Tibial nerve (tissue), 4 donors: ENCODE measurements around the gene LCNL1. TPM values are rescaled to one million over a fixed set of nuclear protein-coding genes. Genes with fewer than 3 reads are reported as not detected.

ENCODE experiments used
- DNase-seq, 2 donors: peaks; one replicate each; pipeline ENCODE4 v3.0.0-alpha.2; 2019; ENCODE audit warnings: low spot score in 2 of 2
- H3K27ac ChIP-seq, 4 donors: fragments of 200-600 bp; sonication (generic) in 3 of 4; one replicate each; pipeline ENCODE4 v1.5.1; 2017 to 2019; ENCODE audit warnings: mild to moderate bottlenecking in 1 of 4
- H3K27me3 ChIP-seq, 2 donors: fragments of 200-600 bp; sonication (generic) in 1 of 2; one replicate each; pipeline versions ENCODE4 v1.5.1 to v1.6.0; 2017 to 2019
- H3K36me3 ChIP-seq, 3 donors: fragments of 200-600 bp; sonication (generic); one replicate each; pipeline ENCODE4 v1.5.1; 2018 to 2019
- H3K4me1 ChIP-seq, 4 donors: fragments of 200-600 bp; sonication (generic) in 3 of 4; one replicate each; pipeline ENCODE4 v1.5.1; 2017 to 2019
- H3K4me3 ChIP-seq, 4 donors: fragments of 200-600 bp; sonication (generic) in 3 of 4; one replicate each; pipeline ENCODE4 v1.5.1; 2017 to 2019; ENCODE audit warnings: mild to moderate bottlenecking in 1 of 4, moderate library complexity in 1 of 4
- H3K9me3 ChIP-seq, 4 donors: fragments of 200-600 bp; sonication (generic) in 3 of 4; one replicate each; pipeline ENCODE4 v1.5.1; 2017 to 2019
- CTCF ChIP-seq, 5 experiments: fragments of 200-600 bp in 3 of 5; fragments of 450-650 bp in 2 of 5; sonication (generic) in 3 of 5; IDR thresholded peaks; one replicate each; pipeline ENCODE4 v1.5.1; 2016 to 2019; ENCODE audit warnings: antibody characterized with exemption in 5 of 5, mild to moderate bottlenecking in 3 of 5, moderate library complexity in 2 of 5
- EP300 ChIP-seq, 2 donors: sonication (generic); formaldehyde crosslinking; IDR thresholded peaks; one replicate each; pipeline ENCODE4 v1.6.1; 2017; ENCODE audit warnings: antibody characterized with exemption in 2 of 2, mild to moderate bottlenecking in 1 of 2
- POLR2A ChIP-seq, 2 donors: fragments of 450-650 bp; IDR thresholded peaks; one replicate each; pipeline ENCODE4 v1.6.1; 2017; ENCODE audit warnings: antibody characterized with exemption in 2 of 2, mild to moderate bottlenecking in 2 of 2, moderate library complexity in 2 of 2
- WGBS, 2 donors: methylation state at CpG; one replicate each; pipeline ENCODE4 v1.1.5; 2018; 5-methylcytosine and 5-hydroxymethylcytosine counted together
- total RNA-seq, 4 donors: library from RNA; depleted of rRNA; stranded (reverse); fragments of >200 nt; gene quantifications; one replicate each; pipeline ENCODE4 v1.1.0, GENCODE V29; 2016

The LCNL1 gene
- total RNA-seq, 4 donors from 2014 or later: 14.7 to 86.3 (median 64.3) TPM

DNA sequence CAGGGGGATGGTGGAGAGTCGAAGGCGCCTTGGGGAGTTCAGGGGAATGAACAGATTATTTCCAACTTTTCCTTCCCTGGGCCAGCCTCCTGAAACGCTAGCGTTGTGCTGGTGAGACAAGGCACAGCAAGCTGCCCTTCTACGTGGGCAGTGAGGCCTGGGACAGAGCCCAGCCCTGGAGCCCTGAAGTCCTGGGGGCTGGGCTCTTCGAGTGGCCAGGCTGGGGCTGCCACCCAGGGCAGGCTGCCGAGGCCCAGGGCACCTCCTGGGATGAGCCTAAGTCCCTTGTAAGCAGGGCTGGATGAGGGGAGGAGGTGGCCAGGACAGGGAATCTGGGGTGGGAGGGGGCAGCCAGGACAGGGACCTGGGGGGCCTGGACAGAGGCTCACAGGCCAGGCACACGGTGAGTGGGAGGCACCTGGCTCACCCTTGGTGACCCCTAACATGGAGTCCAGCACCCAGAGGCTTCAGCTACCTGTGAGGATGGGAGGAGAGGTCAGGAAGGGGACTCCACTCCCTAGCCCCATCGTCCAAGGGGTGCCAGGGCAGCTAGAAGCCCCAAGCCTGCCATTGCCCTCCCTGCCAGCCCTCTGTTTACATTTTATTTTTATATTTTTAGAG is 32.0 kb upstream of the LCNL1 start:
- Histone ChIP-seq H3K4me3 (peak overlapping the region in 3 of 4 donors; percentile 65 to 74 (median 68)), H3K9me3 (no peaks in the 10 kb centered on the region), H3K36me3 (no peaks in the 10 kb centered on the region), H3K4me1 (peaks cover 0 to 70% (median 35%) of the 10 kb centered on the region in 4 donors), H3K27ac (peak overlapping the region; percentile 59 to 92 (median 88)), H3K27me3 (no peaks in the 10 kb centered on the region)
- WGBS, 2 donors: 26 to 27% methylated on average over 7 to 9 of the region's 9 CpGs
- no peak for TF ChIP-seq EP300 (IDR thresholded peaks at IDR 0.05)
- TF ChIP-seq POLR2A (IDR thresholded peaks at IDR 0.05): no peak
- TF ChIP-seq CTCF (IDR thresholded peaks at IDR 0.05): no peak
- DNase-seq: no peak

- Histone ChIP-seq H3K36me3 (no peaks in the 10 kb centered on the region), H3K27ac (peak within 1 kb of the TSS; percentile 59 to 92 (median 88)), H3K4me3 (no peak within 1 kb of the TSS), H3K27me3 (no peaks in the 10 kb centered on the region), H3K9me3 (no peaks in the 10 kb centered on the region), H3K4me1 (peaks cover 0 to 60% (median 34%) of the 10 kb centered on the region in 4 donors)
- 53 to 64% methylated on average over 9 to 14 of the region's 14 CpGs for WGBS, 2 donors
- DNase-seq: no peak
- TF ChIP-seq POLR2A (IDR thresholded peaks at IDR 0.05) (no peak), EP300 (IDR thresholded peaks at IDR 0.05) (no peak), CTCF (IDR thresholded peaks at IDR 0.05) (no peak)
Measured at GRCh38 chr9:136951541-136952320, 31.1 kb upstream of the LCNL1 start, which contains the start of gene LCN12. TSS of gene LCN12 (plus strand) at chr9:136952273. CDS start at chr9:136952328, 55 bp downstream.

DNA sequence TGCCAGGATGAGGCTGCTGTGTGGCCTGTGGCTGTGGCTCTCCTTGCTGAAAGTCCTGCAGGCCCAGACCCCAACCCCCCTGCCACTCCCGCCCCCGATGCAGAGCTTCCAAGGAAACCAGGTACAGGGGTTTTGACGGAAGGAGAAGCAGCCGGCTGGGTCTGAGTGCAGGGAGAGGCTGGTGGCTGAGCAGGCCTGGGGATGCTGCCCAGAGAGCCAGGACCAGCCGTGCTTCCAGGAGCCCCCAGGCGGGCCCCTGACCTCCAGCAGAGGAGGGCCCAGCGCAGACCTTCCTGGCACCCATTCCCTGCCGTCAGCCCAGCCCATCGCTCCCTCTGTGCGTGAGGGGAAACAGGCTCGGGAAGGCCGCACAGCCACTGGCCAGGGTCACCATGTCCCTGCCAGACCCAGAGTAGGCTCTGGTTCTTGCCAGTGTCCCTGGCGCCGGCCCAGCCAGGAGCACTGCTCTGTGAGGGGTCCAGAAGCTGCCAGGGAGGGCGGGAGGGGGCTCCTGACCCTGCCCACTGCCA is 30.4 kb upstream of the LCNL1 start:
- 45 to 47% methylated on average over 9 to 12 of the region's 15 CpGs for WGBS, 2 donors
- Histone ChIP-seq H3K27me3 (no peaks in the 10 kb centered on the region), H3K27ac (peak overlapping the region; percentile 42 to 88 (median 56)), H3K9me3 (no peaks in the 10 kb centered on the region), H3K4me3 (no peak overlapping the region), H3K36me3 (no peaks in the 10 kb centered on the region), H3K4me1 (peaks cover 0 to 54% (median 28%) of the 10 kb centered on the region in 4 donors)
- TF ChIP-seq EP300 (IDR thresholded peaks at IDR 0.05) (no peak), POLR2A (IDR thresholded peaks at IDR 0.05) (no peak), CTCF (IDR thresholded peaks at IDR 0.05) (no peak)
- no peak for DNase-seq

GRCh38 chr9:136952876-136953770 is 29.7 kb upstream of the LCNL1 start:
- Histone ChIP-seq H3K9me3 (no peaks in the 10 kb centered on the region), H3K4me3 (no peak overlapping the region), H3K36me3 (no peaks in the 10 kb centered on the region), H3K27ac (peak overlapping the region in 3 of 4 donors; percentile 42 to 88 (median 52)), H3K27me3 (no peaks in the 10 kb centered on the region), H3K4me1 (peaks cover 0 to 47% (median 20%) of the 10 kb centered on the region in 4 donors)
- TF ChIP-seq POLR2A (IDR thresholded peaks at IDR 0.05) (no peak), CTCF (IDR thresholded peaks at IDR 0.05) (no peak), EP300 (IDR thresholded peaks at IDR 0.05) (no peak)
- no peak for DNase-seq
- WGBS, 2 donors: 73 to 88% methylated on average over 23 to 38 of the region's 44 CpGs
